K562 (cell line): ENCODE measurements around the gene HNRNPLL. TPM values are rescaled to one million over a fixed set of nuclear protein-coding genes. Genes with fewer than 3 reads are reported as not detected.

Experiments
- ATAC-seq: fragments of 200-7000 bp; cut with Tn5 transposase; 3 replicates; pipeline ENCODE4 v1.9.1; 2020; ENCODE audit warnings: moderate library complexity
- BruUV-seq: library from RNA; stranded (reverse); fragments of 400-500 nt; replicated peaks from 2 replicates; lab custom pipeline; 2021; lab: Mats Ljungman, UMichigan
- CTCF ChIA-PET: fragments of 300-600 bp; formaldehyde crosslinking; extraction: SDS; loops from one replicate; lab custom pipeline; 2021; ENCODE audit warnings: low intra/inter-chr PET ratio; lab: Yijun Ruan, JAX
- POLR2A ChIA-PET: fragments of 300-600, 350-650 bp; sonication (Branson Sonifier 250); formaldehyde crosslinking; extraction: SDS; loops from one replicate; lab custom pipeline; 2021; ENCODE audit warnings: antibody characterized with exemption, inconsistent platforms; lab: Yijun Ruan, JAX
- DNase-seq, 4 experiments: peaks; one replicate each; pipeline versions ENCODE4 v3.0.0 to v3.0.0-alpha.2; 2011 to 2018; ENCODE audit warnings: low spot score in 3 of 4, mixed read lengths in 3 of 4; ENCODE audit errors: extremely low read depth in 1 of 4
- FAIRE-seq: peaks from 2 replicates; lab custom pipeline; 2011; peaks lifted over from hg19 to GRCh38; lab: Jason Lieb, UNC
- H2AFZ ChIP-seq: 2 replicates; pipeline ENCODE4 v1.6.0; 2011; ENCODE audit warnings: low read depth, low read length, control low read depth, inconsistent platforms
- H3K27ac ChIP-seq: fragments of 200-600 bp; 3 replicates; pipeline ENCODE4 v1.8.0; 2011; ENCODE audit warnings: low read depth, mild to moderate bottlenecking, control low read depth, inconsistent platforms, low read length, moderate library complexity, mixed read lengths; ENCODE audit errors: extremely low read depth
- H3K27me3 ChIP-seq, 2 experiments: fragments of 300-600 bp in 1 of 2; 2 replicates in 1 of 2; 3 replicates in 1 of 2; pipeline versions ENCODE4 v1.6.0 to v1.8.0; 2011; ENCODE audit warnings: inconsistent platforms in 2 of 2, low read length in 2 of 2, mild to moderate bottlenecking in 1 of 2, mixed read lengths in 1 of 2, moderate library complexity in 1 of 2; ENCODE audit not compliant: control insufficient read depth in 2 of 2, insufficient read depth in 2 of 2
- H3K36me3 ChIP-seq: fragments of 300-600 bp; 3 replicates; pipeline ENCODE4 v1.8.0; 2011; ENCODE audit warnings: mild to moderate bottlenecking, low read length, inconsistent platforms; ENCODE audit not compliant: control insufficient read depth, insufficient read depth
- H3K4me1 ChIP-seq, 2 experiments: fragments of 200-600 bp in 1 of 2; replicated peaks in 1 of 2; 2 replicates in 1 of 2; 3 replicates in 1 of 2; pipeline versions ENCODE4 v1.5.1 to v1.8.0; 2011; ENCODE audit warnings: inconsistent platforms in 2 of 2, low read length in 2 of 2, mild to moderate bottlenecking in 1 of 2, mixed read lengths in 1 of 2, moderate library complexity in 1 of 2; ENCODE audit not compliant: control insufficient read depth in 2 of 2, insufficient read depth in 2 of 2
- H3K4me2 ChIP-seq: 2 replicates; pipeline ENCODE4 v1.6.1; 2011; ENCODE audit warnings: low read length, control low read depth, inconsistent platforms, mixed read lengths; ENCODE audit not compliant: insufficient read depth
- H3K4me3 ChIP-seq: fragments of 200-600 bp; sonication (generic), shearing (Covaris generic); 2 replicates; pipeline ENCODE4 v1.5.1; 2016; ENCODE audit warnings: control low read depth, inconsistent platforms
- H3K79me2 ChIP-seq: fragments of 200-600 bp; 3 replicates; pipeline ENCODE4 v1.8.0; 2011; ENCODE audit warnings: low read length, inconsistent platforms; ENCODE audit not compliant: control insufficient read depth, insufficient read depth
- H3K9ac ChIP-seq, 2 experiments: 2 replicates each; pipeline versions ENCODE4 v1.6.0 to v1.6.1; 2011; ENCODE audit warnings: low read depth in 2 of 2, low read length in 2 of 2, control low read depth in 1 of 2, inconsistent platforms in 1 of 2, mild to moderate bottlenecking in 1 of 2, mixed read lengths in 1 of 2; ENCODE audit not compliant: insufficient read depth in 1 of 2
- H3K9me1 ChIP-seq: one replicate; pipeline ENCODE4 v1.6.0; 2011; ENCODE audit warnings: inconsistent platforms, mild to moderate bottlenecking, low read length, moderate library complexity; ENCODE audit not compliant: control insufficient read depth, insufficient read depth
- H3K9me3 ChIP-seq: replicated peaks from 2 replicates; pipeline ENCODE4 v1.5.1; 2011; ENCODE audit warnings: low read depth, low read length, inconsistent platforms; ENCODE audit not compliant: control insufficient read depth, insufficient read depth
- H4K20me1 ChIP-seq: replicated peaks from 2 replicates; pipeline ENCODE4 v1.6.1; 2011; ENCODE audit warnings: low read length, inconsistent platforms, mixed read lengths; ENCODE audit not compliant: control insufficient read depth, insufficient read depth
- CBX2 ChIP-seq: fragments of 200-600 bp; sonication (generic); IDR thresholded peaks from one replicate; pipeline ENCODE4 v1.6.1; 2012; ENCODE audit warnings: mild to moderate bottlenecking, low read length, inconsistent platforms; ENCODE audit not compliant: insufficient read depth, poor library complexity, severe bottlenecking
- GTF2F1 ChIP-seq: IDR thresholded peaks from 2 replicates; pipeline ENCODE4 v1.6.1; 2011; ENCODE audit warnings: low read depth, low read length, improper control_type of control experiment
- HLTF ChIP-seq: fragments of 450-650 bp; IDR thresholded peaks from 2 replicates; pipeline ENCODE4 v1.6.1; 2016
- NKRF ChIP-seq: fragments of 450-650 bp; IDR thresholded peaks from 2 replicates; pipeline ENCODE4 v1.6.1; 2016; ENCODE audit warnings: borderline replicate concordance
- POLR2A ChIP-seq: fragments of 450-650 bp; conservative IDR thresholded peaks from 2 replicates; pipeline ENCODE4 v1.6.1; 2016
- POLR2AphosphoS2 ChIP-seq: IDR thresholded peaks from 2 replicates; pipeline ENCODE4 v1.6.1; 2012; ENCODE audit warnings: low read length, improper control_type of control experiment
- SRF ChIP-seq, 2 experiments: fragments of 250-450, 450-650 bp in 1 of 2; sonication (Bioruptor Pico) in 1 of 2; sonication (generic) in 1 of 2; formaldehyde crosslinking; IDR thresholded peaks; 2 replicates each; pipeline versions ENCODE4 v1.5.0 to v1.5.1; 2020 to 2022; ENCODE audit warnings: mild to moderate bottlenecking in 1 of 2, missing genetic modification reagents in 1 of 2
- ZNF740 ChIP-seq, 3 experiments: fragments of 200-800 bp in 1 of 3; sonication (Bioruptor generic) in 1 of 3; sonication (generic) in 1 of 3; formaldehyde crosslinking in 1 of 3; IDR thresholded peaks; 2 replicates each; pipeline versions ENCODE4 v1.6.1 to v1.8.0; 2016 to 2022; ENCODE audit warnings: mild to moderate bottlenecking in 2 of 3, missing compliant biosample characterization in 2 of 3, missing genetic modification characterization in 2 of 3, missing genetic modification reagents in 1 of 3
- WGBS: fragments of 100-300 bp; shearing (Covaris generic); methylation state at CpG from one replicate; pipeline ENCODE4 v1.1.6; 2016; ENCODE audit warnings: low coverage, mixed read lengths; ENCODE audit not compliant: insufficient coverage; ENCODE audit errors: missing lambda C conversion rate; 5-methylcytosine and 5-hydroxymethylcytosine counted together
- in situ Hi-C: fragments of 300-500 bp; cut with MboI; formaldehyde crosslinking; loops from 4 replicates; pipeline ENCODE4 v1.15.0; 2018; ENCODE audit warnings: inconsistent platforms, mixed read lengths
- intact Hi-C: fragments of 100-400 bp; cut with micrococcal nuclease; formaldehyde crosslinking; loops from 2 replicates; pipeline ENCODE4 v1.14.2; 2022
- polyA plus RNA-seq, 8 experiments: library from polyadenylated mRNA; depleted of rRNA in 4 of 8; stranded (reverse) in 5 of 8; unstranded in 3 of 8; fragments of >200 nt; fragmentation: Nextera tagmentation in 2 of 8; fragmentation: Illumina TruSeq in 1 of 8; extraction: Ambion mirVana in 2 of 8; extraction: Trizol in 1 of 8; gene quantifications; 2 replicates each; pipeline versions ENCODE4 v1.2.1 to v1.2.3, GENCODE V29; 2011 to 2014; ENCODE audit warnings: inconsistent platforms in 1 of 8, missing spikeins in 1 of 8
- total RNA-seq, 7 experiments: library from RNA; depleted of rRNA in 6 of 7; stranded (reverse); fragments of >200 nt in 6 of 7; fragmentation: Illumina TruSeq in 2 of 7; extraction: Trizol in 2 of 7; gene quantifications; 2 replicates each; pipeline versions ENCODE4 v1.2.1 to v1.2.3, GENCODE V29; 2011 to 2021; ENCODE audit warnings: low replicate concordance in 1 of 7
- TF ChIP-seq, protein P1 (sequence below): fragments of 150-350 bp; IDR thresholded peaks from 2 replicates; pipeline ENCODE4 v1.6.1; 2014; ENCODE audit warnings: low read depth, mild to moderate bottlenecking, low read length, borderline replicate concordance

The HNRNPLL gene
- total and polyA plus RNA-seq, 9 of the 15 experiments (the other 6 are each of a cell fraction or from before 2014, with no cell fraction given) = 19.8 to 135 (median 57.8) TPM

GRCh38 chr2:38560092-38560491 is 42.6 kb downstream of the HNRNPLL start:
- Histone ChIP-seq H3K4me1 (no peaks in the 10 kb centered on the region), H3K4me3 (no peak overlapping the region), H3K9me1 (no peaks in the 10 kb centered on the region), H3K79me2 (no peaks in the 10 kb centered on the region), H3K27me3 (no peaks in the 10 kb centered on the region), H3K9me3 (no peaks in the 10 kb centered on the region), H4K20me1 (no peaks in the 10 kb centered on the region), H3K27ac (no peak overlapping the region), H3K4me2 (no peak overlapping the region), H3K36me3 (peaks cover 44% of the 10 kb centered on the region; the same call in 2 of the 3 replicates), H3K9ac (no peak overlapping the region), H2AFZ (no peak overlapping the region)
- ChIA-PET POLR2A (no interaction called here), CTCF (no interaction called here)
- ATAC-seq = peak; percentile 8; the same call in 2 of the 3 replicates
- intact Hi-C loops = no loop called here
- 91% methylated on average over 2 of the region's 2 CpGs for whole genome bisulfite sequencing
- FAIRE-seq = no peak
- no TSS peak for BruUV-seq
- TF ChIP-seq HLTF = no peak
- TF ChIP-seq GTF2F1 = no peak
- TF ChIP-seq POLR2AphosphoS2 = 0 out of 2 replicates have a peak, but pooled peaks have one; percentile 81
- TF ChIP-seq SRF (CRISPR knock-in tag; IDR thresholded peaks at IDR 0.05) = no peak
- no peak for DNase-seq
- in situ Hi-C loops = no loop called here

- peaks cover 28% of the 10 kb centered on the region; the same call in 1 of the 3 replicates for H3K36me3 ChIP-seq
- no peak for DNase-seq
- no peaks in the 10 kb centered on the region for H3K9me1 ChIP-seq
- H4K20me1 ChIP-seq = no peaks in the 10 kb centered on the region
- FAIRE-seq = no peak
- H2AFZ ChIP-seq = no peak overlapping the region
- H3K27ac ChIP-seq = no peak overlapping the region
- no peak for ATAC-seq
- in situ Hi-C loops (no loop called here), intact Hi-C loops (no loop called here)
- H3K9me3 ChIP-seq = no peaks in the 10 kb centered on the region
- H3K4me1 ChIP-seq = peaks cover 0 to 3% of the 10 kb centered on the region in 2 experiments; a peak in 2 of 5 replicates
- H3K9ac ChIP-seq = no peak overlapping the region
- WGBS = 83% methylated on average over 5 of the region's 5 CpGs
- H3K4me3 ChIP-seq = no peak overlapping the region
- BruUV-seq = no TSS peak
- H3K79me2 ChIP-seq = no peaks in the 10 kb centered on the region
- CTCF ChIA-PET = no interaction called here
- POLR2A ChIA-PET = interaction anchor here (0.8 to 3.5 kb wide), 5 partner anchors 10 to 186 kb away, joined by 3 to 11 read pairs (median 4); no protein-coding TSS in a partner anchor
- no peaks in the 10 kb centered on the region for H3K27me3 ChIP-seq
- H3K4me2 ChIP-seq = no peak overlapping the region
- no peak for TF ChIP-seq NKRF
- TF ChIP-seq ZNF740 (CRISPR knock-in tag; IDR thresholded peaks at IDR 0.05) = no peak
- no peak for TF ChIP-seq ZNF740 (tag; IDR thresholded peaks at IDR 0.05)
- TF ChIP-seq POLR2A = no peak
- no peak for TF ChIP-seq CBX2
- TF ChIP-seq, protein P1, sequence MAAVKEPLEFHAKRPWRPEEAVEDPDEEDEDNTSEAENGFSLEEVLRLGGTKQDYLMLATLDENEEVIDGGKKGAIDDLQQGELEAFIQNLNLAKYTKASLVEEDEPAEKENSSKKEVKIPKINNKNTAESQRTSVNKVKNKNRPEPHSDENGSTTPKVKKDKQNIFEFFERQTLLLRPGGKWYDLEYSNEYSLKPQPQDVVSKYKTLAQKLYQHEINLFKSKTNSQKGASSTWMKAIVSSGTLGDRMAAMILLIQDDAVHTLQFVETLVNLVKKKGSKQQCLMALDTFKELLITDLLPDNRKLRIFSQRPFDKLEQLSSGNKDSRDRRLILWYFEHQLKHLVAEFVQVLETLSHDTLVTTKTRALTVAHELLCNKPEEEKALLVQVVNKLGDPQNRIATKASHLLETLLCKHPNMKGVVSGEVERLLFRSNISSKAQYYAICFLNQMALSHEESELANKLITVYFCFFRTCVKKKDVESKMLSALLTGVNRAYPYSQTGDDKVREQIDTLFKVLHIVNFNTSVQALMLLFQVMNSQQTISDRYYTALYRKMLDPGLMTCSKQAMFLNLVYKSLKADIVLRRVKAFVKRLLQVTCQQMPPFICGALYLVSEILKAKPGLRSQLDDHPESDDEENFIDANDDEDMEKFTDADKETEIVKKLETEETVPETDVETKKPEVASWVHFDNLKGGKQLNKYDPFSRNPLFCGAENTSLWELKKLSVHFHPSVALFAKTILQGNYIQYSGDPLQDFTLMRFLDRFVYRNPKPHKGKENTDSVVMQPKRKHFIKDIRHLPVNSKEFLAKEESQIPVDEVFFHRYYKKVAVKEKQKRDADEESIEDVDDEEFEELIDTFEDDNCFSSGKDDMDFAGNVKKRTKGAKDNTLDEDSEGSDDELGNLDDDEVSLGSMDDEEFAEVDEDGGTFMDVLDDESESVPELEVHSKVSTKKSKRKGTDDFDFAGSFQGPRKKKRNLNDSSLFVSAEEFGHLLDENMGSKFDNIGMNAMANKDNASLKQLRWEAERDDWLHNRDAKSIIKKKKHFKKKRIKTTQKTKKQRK = no peak
Measured at GRCh38 chr2:38557981-38558380, 44.7 kb downstream of the HNRNPLL start.
